K562 (cell line): ENCODE data around the gene PAN2. TPM values are rescaled to one million over a fixed set of nuclear protein-coding genes. Genes with fewer than 3 reads are reported as not detected.

Experiments used
- FOXA1 ChIP-seq: fragments of 450-650 bp; IDR thresholded peaks from 2 replicates; pipeline ENCODE4 v1.6.1; 2016; ENCODE audit warnings: mild to moderate bottlenecking, borderline replicate concordance
- GATAD2B ChIP-seq: fragments of 450-650 bp; IDR thresholded peaks from 2 replicates; pipeline ENCODE4 v1.6.1; 2017; ENCODE audit warnings: mild to moderate bottlenecking, borderline replicate concordance
- MAFF ChIP-seq: IDR thresholded peaks from 2 replicates; pipeline ENCODE4 v1.6.1; 2012; ENCODE audit warnings: low read length, improper control_type of control experiment
- MCM7 ChIP-seq, 2 experiments: fragments of 450-650 bp; IDR thresholded peaks; 2 replicates each; pipeline ENCODE4 v1.6.1; 2016 to 2018
- NEUROD1 ChIP-seq: fragments of 150-350 bp; IDR thresholded peaks from 2 replicates; pipeline ENCODE4 v1.6.1; 2014; ENCODE audit warnings: borderline replicate concordance, low read length, low read depth; ENCODE audit not compliant: partially characterized antibody
- PHF20 ChIP-seq: fragments of 450-650 bp; IDR thresholded peaks from 2 replicates; pipeline ENCODE4 v1.6.1; 2018; ENCODE audit not compliant: partially characterized antibody
- RUNX1 ChIP-seq: sonication (generic); IDR thresholded peaks from 2 replicates; pipeline ENCODE4 v1.6.1; 2016; ENCODE audit warnings: antibody characterized with exemption, low read depth
- SAFB ChIP-seq: fragments of 200-400 bp; formaldehyde crosslinking; IDR thresholded peaks from 2 replicates; pipeline ENCODE4 v1.6.1; 2017; ENCODE audit warnings: low read depth, low read length, borderline replicate concordance
- STAT5A ChIP-seq: IDR thresholded peaks from 2 replicates; pipeline ENCODE4 v1.6.1; 2012; ENCODE audit warnings: low read length, inconsistent platforms, borderline replicate concordance
- ZBED1 ChIP-seq: IDR thresholded peaks from 2 replicates; pipeline ENCODE4 v1.6.1; 2014
- ZBTB7A ChIP-seq: IDR thresholded peaks from 2 replicates; pipeline ENCODE4 v1.6.1; 2011; ENCODE audit warnings: low read depth, mild to moderate bottlenecking, low read length, moderate library complexity, borderline replicate concordance; ENCODE audit not compliant: control insufficient read depth
- ZNF232 ChIP-seq: sonication (generic); formaldehyde crosslinking; IDR thresholded peaks from 2 replicates; pipeline ENCODE4 v1.8.0; 2022; ENCODE audit warnings: mild to moderate bottlenecking, missing genetic modification reagents
- ZNF384 ChIP-seq: IDR thresholded peaks from 2 replicates; pipeline ENCODE4 v1.6.1; 2012; ENCODE audit warnings: low read depth, low read length, improper control_type of control experiment
- ZZZ3 ChIP-seq: fragments of 450-650 bp; IDR thresholded peaks from 2 replicates; pipeline ENCODE4 v1.6.1; 2016; ENCODE audit warnings: antibody characterized with exemption, mild to moderate bottlenecking, moderate library complexity
- polyA plus RNA-seq, 8 experiments: library from polyadenylated mRNA; depleted of rRNA in 4 of 8; stranded (reverse) in 5 of 8; unstranded in 3 of 8; fragments of >200 nt; fragmentation: Nextera tagmentation in 2 of 8; fragmentation: Illumina TruSeq in 1 of 8; extraction: Ambion mirVana in 2 of 8; extraction: Trizol in 1 of 8; gene quantifications; 2 replicates each; pipeline versions ENCODE4 v1.2.1 to v1.2.3, GENCODE V29; 2011 to 2014; ENCODE audit warnings: inconsistent platforms in 1 of 8, missing spikeins in 1 of 8
- total RNA-seq, 7 experiments: library from RNA; depleted of rRNA in 6 of 7; stranded (reverse); fragments of >200 nt in 6 of 7; fragmentation: Illumina TruSeq in 2 of 7; extraction: Trizol in 2 of 7; gene quantifications; 2 replicates each; pipeline versions ENCODE4 v1.2.1 to v1.2.3, GENCODE V29; 2011 to 2021; ENCODE audit warnings: low replicate concordance in 1 of 7
- TF ChIP-seq, protein P1 (sequence below): fragments of 250-450 bp; sonication (Bioruptor Pico); IDR thresholded peaks from 2 replicates; pipeline ENCODE4 v1.5.0; 2021; ENCODE audit warnings: mild to moderate bottlenecking, moderate library complexity
- TF ChIP-seq, protein P2 (sequence below): sonication (generic); formaldehyde crosslinking; IDR thresholded peaks from 2 replicates; pipeline ENCODE4 v1.8.0; 2022; ENCODE audit warnings: mild to moderate bottlenecking, missing genetic modification reagents
- TF ChIP-seq, protein P3 (sequence below): sonication (generic); IDR thresholded peaks from 2 replicates; pipeline ENCODE4 v1.6.1; 2016
- TF ChIP-seq, protein P4 (sequence below): fragments of 450-650 bp; IDR thresholded peaks from 2 replicates; pipeline ENCODE4 v1.7.1; 2018; ENCODE audit warnings: mild to moderate bottlenecking, low read depth; ENCODE audit not compliant: partially characterized antibody
- TF ChIP-seq, protein P5 (sequence below), 3 experiments: fragments of 200-800 bp in 1 of 3; sonication (Bioruptor generic) in 1 of 3; sonication (generic) in 1 of 3; formaldehyde crosslinking in 1 of 3; IDR thresholded peaks; 2 replicates each; pipeline versions ENCODE4 v1.6.1 to v1.8.0; 2016 to 2022; ENCODE audit warnings: mild to moderate bottlenecking in 2 of 3, missing compliant biosample characterization in 2 of 3, missing genetic modification characterization in 2 of 3, missing genetic modification reagents in 1 of 3

Gene PAN2
- total and polyA plus RNA-seq, 9 of the 15 experiments (the other 6 are each of a cell fraction or from before 2014, with no cell fraction given) = 15.0 to 66.1 (median 25.9) TPM

DNA sequence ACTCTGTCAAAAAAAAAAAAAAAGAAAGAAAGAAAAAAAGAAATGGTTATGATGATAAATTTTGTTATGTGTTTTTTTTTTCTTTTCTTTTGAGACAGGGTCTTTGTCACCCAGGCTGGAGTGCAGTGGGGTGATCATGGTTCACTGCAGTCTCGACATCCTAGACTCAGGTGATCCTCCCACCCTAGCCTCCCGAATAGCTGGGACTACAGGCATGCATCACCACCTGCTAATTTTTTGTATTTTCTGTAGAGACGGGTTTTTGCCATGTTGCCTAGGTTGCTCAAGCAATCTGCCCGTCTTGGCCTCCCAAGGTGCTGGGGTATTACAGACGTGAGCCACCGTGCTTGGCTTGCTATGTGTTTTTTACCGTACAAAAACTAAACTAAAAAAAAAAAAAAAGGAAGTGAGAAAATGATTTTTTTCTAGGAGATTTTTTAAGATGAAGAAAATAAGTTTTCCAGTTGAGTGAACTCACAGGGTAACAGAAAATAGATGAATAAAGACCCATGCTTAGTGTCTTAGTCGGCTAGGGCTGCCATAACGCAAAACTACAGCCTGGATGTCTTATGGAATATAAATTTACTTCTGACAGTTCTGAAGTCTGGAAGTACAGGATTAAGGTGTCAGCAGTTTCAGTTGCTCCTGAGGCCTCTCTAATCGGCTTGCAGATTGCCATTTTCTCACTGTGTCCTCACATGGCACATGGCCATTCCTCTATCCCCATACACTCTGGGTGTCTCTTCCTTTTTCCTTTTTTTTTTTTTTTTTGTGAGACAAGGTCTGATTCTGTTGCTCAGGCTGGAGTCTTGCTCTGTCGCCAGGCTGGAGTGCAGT is 42.0 kb upstream of the PAN2 start (continued):
- TF ChIP-seq RUNX1 = no peak
- TF ChIP-seq GATAD2B = no peak
- TF ChIP-seq, protein P1, sequence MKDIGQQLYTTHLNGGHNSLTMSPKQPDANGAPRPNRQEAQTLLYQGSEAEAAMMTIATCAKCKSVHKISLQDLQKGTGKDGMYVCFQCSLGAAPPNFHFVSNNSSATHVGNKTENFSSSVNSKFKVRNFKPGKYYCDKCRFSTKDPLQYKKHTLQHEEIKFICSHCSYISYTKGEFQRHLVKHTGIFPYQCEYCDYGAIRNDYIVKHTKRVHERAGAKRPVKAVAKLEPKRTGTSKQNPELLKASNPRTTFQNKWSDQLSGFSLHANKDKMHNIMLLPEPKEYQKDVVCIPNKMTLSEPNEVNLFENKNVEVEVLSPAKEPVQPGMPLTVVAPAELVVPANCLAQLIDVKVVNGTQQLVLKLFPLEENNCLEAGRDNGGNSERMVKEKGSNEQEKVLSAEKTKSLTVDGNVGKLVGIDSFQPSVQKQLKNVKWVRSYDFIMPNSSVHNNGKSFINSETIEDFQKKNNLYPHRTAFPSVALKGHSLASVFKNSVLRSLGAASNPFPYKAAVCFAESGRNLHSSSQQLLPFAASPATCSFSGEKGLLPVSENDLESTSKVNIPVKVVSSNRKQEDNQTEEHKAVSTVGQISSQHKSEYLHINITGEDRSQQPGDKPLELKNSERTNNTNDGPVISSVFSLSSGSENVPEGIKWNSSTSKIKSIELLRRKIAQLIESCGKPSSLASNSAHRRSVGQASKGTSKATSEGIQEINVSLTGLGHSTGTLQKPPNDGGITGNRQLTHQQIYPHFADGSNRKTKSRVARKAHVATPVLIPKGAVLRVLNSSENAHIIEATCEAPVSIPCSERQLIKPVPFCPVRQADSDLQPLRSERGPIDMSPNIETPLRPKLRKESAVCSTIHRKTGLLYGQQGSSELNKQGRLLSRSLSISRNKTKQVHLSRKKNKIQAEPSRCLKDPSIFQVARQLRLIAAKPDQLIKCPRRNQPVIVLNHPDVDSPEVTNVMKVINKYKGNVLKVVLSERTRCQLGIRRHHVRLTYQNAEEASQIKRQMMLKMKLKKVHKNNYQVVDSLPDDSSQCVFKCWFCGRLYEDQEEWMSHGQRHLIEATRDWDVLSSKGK = no peak
- TF ChIP-seq PHF20 = no peak
- no peak for TF ChIP-seq SAFB
- TF ChIP-seq NEUROD1 = no peak
- no peak for TF ChIP-seq ZBTB7A
- TF ChIP-seq, protein P2, sequence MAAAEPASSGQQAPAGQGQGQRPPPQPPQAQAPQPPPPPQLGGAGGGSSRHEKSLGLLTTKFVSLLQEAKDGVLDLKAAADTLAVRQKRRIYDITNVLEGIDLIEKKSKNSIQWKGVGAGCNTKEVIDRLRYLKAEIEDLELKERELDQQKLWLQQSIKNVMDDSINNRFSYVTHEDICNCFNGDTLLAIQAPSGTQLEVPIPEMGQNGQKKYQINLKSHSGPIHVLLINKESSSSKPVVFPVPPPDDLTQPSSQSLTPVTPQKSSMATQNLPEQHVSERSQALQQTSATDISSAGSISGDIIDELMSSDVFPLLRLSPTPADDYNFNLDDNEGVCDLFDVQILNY (CRISPR knock-in tag) = no peak
- TF ChIP-seq MAFF = peak; percentile 54
- TF ChIP-seq ZNF232 (CRISPR knock-in tag) = no peak
- 0 out of 2 replicates have a peak, but pooled peaks have one; percentile 17 for TF ChIP-seq STAT5A
- TF ChIP-seq, protein P3, sequence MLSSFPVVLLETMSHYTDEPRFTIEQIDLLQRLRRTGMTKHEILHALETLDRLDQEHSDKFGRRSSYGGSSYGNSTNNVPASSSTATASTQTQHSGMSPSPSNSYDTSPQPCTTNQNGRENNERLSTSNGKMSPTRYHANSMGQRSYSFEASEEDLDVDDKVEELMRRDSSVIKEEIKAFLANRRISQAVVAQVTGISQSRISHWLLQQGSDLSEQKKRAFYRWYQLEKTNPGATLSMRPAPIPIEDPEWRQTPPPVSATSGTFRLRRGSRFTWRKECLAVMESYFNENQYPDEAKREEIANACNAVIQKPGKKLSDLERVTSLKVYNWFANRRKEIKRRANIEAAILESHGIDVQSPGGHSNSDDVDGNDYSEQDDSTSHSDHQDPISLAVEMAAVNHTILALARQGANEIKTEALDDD = no peak
- TF ChIP-seq, protein P4, sequence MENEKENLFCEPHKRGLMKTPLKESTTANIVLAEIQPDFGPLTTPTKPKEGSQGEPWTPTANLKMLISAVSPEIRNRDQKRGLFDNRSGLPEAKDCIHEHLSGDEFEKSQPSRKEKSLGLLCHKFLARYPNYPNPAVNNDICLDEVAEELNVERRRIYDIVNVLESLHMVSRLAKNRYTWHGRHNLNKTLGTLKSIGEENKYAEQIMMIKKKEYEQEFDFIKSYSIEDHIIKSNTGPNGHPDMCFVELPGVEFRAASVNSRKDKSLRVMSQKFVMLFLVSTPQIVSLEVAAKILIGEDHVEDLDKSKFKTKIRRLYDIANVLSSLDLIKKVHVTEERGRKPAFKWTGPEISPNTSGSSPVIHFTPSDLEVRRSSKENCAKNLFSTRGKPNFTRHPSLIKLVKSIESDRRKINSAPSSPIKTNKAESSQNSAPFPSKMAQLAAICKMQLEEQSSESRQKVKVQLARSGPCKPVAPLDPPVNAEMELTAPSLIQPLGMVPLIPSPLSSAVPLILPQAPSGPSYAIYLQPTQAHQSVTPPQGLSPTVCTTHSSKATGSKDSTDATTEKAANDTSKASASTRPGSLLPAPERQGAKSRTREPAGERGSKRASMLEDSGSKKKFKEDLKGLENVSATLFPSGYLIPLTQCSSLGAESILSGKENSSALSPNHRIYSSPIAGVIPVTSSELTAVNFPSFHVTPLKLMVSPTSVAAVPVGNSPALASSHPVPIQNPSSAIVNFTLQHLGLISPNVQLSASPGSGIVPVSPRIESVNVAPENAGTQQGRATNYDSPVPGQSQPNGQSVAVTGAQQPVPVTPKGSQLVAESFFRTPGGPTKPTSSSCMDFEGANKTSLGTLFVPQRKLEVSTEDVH = no peak
- no peak for TF ChIP-seq FOXA1
- TF ChIP-seq ZNF384 = peak; percentile 54; the same call in 1 of the 2 replicates
- TF ChIP-seq ZBED1 = no peak
- no peak for TF ChIP-seq ZZZ3
- TF ChIP-seq MCM7 (IDR thresholded peaks at IDR 0.05) = no peak
- TF ChIP-seq, protein P5, sequence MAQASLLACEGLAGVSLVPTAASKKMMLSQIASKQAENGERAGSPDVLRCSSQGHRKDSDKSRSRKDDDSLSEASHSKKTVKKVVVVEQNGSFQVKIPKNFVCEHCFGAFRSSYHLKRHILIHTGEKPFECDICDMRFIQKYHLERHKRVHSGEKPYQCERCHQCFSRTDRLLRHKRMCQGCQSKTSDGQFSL (CRISPR knock-in tag; IDR thresholded peaks at IDR 0.05) = no peak
- TF ChIP-seq, protein P5 (tag; IDR thresholded peaks at IDR 0.05) = no peak
